HepG2 (cell line): Measurements from ENCODE around the gene FEM1B. TPM values are rescaled to one million over a fixed set of nuclear protein-coding genes. Genes with fewer than 3 reads are reported as not detected.

Source experiments
- BCL6 ChIP-seq: IDR thresholded peaks from 2 replicates; pipeline ENCODE4 v1.6.1; 2016; ENCODE audit warnings: missing genetic modification reagents, missing compliant biosample characterization
- IKZF1 ChIP-seq: fragments of 450-650 bp; IDR thresholded peaks from 2 replicates; pipeline ENCODE4 v1.7.1; 2016
- JARID2 ChIP-seq: sonication (generic); formaldehyde crosslinking; IDR thresholded peaks from 2 replicates; pipeline ENCODE4 v1.8.1; 2023; ENCODE audit warnings: missing genetic modification reagents, inconsistent platforms; ENCODE audit not compliant: insufficient replicate concordance
- KLF12 ChIP-seq: sonication (generic); formaldehyde crosslinking; IDR thresholded peaks from 2 replicates; pipeline ENCODE4 v1.4.0; 2020; ENCODE audit warnings: missing genetic modification reagents, borderline replicate concordance
- POLR2G ChIP-seq: fragments of 200-400 bp; formaldehyde crosslinking; IDR thresholded peaks from 2 replicates; pipeline ENCODE4 v1.6.1; 2018; ENCODE audit warnings: mild to moderate bottlenecking, low read depth, low read length, moderate library complexity
- PRPF4 ChIP-seq: fragments of 200-400 bp; formaldehyde crosslinking; IDR thresholded peaks from 2 replicates; pipeline ENCODE4 v1.6.1; 2016; ENCODE audit warnings: low read length, low read depth; ENCODE audit not compliant: poor library complexity, severe bottlenecking
- SOX5 ChIP-seq: IDR thresholded peaks from 2 replicates; pipeline ENCODE4 v1.6.1; 2016; ENCODE audit warnings: borderline replicate concordance
- THAP11 ChIP-seq: IDR thresholded peaks from 2 replicates; pipeline ENCODE4 v1.6.1; 2016; ENCODE audit warnings: missing biosample characterization, missing genetic modification reagents
- YEATS4 ChIP-seq: sonication (generic); formaldehyde crosslinking; IDR thresholded peaks from 2 replicates; pipeline ENCODE4 v1.4.0; 2020; ENCODE audit warnings: missing genetic modification reagents, borderline replicate concordance
- ZBTB1 ChIP-seq: sonication (generic); formaldehyde crosslinking; IDR thresholded peaks from 2 replicates; pipeline ENCODE4 v1.4.0; 2020; ENCODE audit warnings: missing genetic modification reagents, borderline replicate concordance
- ZBTB20 ChIP-seq: sonication (generic); formaldehyde crosslinking; IDR thresholded peaks from 2 replicates; pipeline ENCODE4 v1.8.1; 2023; ENCODE audit warnings: missing genetic modification reagents, low read depth, mild to moderate bottlenecking, borderline replicate concordance
- ZNF10 ChIP-seq: sonication (generic); formaldehyde crosslinking; IDR thresholded peaks from 2 replicates; pipeline ENCODE4 v1.4.0; 2020; ENCODE audit warnings: mild to moderate bottlenecking, low read depth, missing genetic modification reagents, borderline replicate concordance
- ZNF225 ChIP-seq: sonication (generic); formaldehyde crosslinking; IDR thresholded peaks from 2 replicates; pipeline ENCODE4 v1.4.0; 2020; ENCODE audit warnings: mild to moderate bottlenecking, missing genetic modification reagents
- ZNF446 ChIP-seq: sonication (generic); formaldehyde crosslinking; IDR thresholded peaks from 2 replicates; pipeline ENCODE4 v1.5.0; 2020; ENCODE audit warnings: mild to moderate bottlenecking, missing genetic modification reagents
- ZNF530 ChIP-seq: sonication (generic); formaldehyde crosslinking; IDR thresholded peaks from 2 replicates; pipeline ENCODE4 v1.5.0; 2020; ENCODE audit warnings: low read depth, mild to moderate bottlenecking, missing genetic modification reagents
- ZNF839 ChIP-seq: sonication (generic); formaldehyde crosslinking; IDR thresholded peaks from 2 replicates; pipeline ENCODE4 v1.4.0; 2020; ENCODE audit warnings: missing genetic modification reagents, mild to moderate bottlenecking, borderline replicate concordance
- ZSCAN25 ChIP-seq: sonication (generic); formaldehyde crosslinking; IDR thresholded peaks from 2 replicates; pipeline ENCODE4 v1.8.0; 2022; ENCODE audit warnings: mild to moderate bottlenecking, missing genetic modification reagents
- polyA plus RNA-seq, 8 experiments: library from polyadenylated mRNA; depleted of rRNA in 3 of 8; stranded (reverse) in 7 of 8; unstranded in 1 of 8; fragments of >200 nt; fragmentation: Illumina TruSeq in 4 of 8; extraction: Trizol in 4 of 8; gene quantifications; 2 replicates each; pipeline versions ENCODE4 v1.2.1 to v1.2.3, GENCODE V29; 2011 to 2016; ENCODE audit warnings: low read depth in 4 of 8, missing spikeins in 1 of 8, mixed read lengths in 1 of 8; ENCODE audit not compliant: insufficient read depth in 1 of 8
- total RNA-seq, 5 experiments: library from RNA; depleted of rRNA; stranded (reverse); fragments of >200 nt; fragmentation: Illumina TruSeq; extraction: Trizol; gene quantifications; 2 replicates each; pipeline ENCODE4 v1.2.3, GENCODE V29; 2016; ENCODE audit warnings: low read depth in 1 of 5
- TF ChIP-seq, protein P1 (sequence below): sonication (generic); formaldehyde crosslinking; IDR thresholded peaks from 2 replicates; pipeline ENCODE4 v1.9.0; 2021; ENCODE audit warnings: missing genetic modification reagents, borderline replicate concordance
- TF ChIP-seq, protein P2 (sequence below): sonication (generic); formaldehyde crosslinking; IDR thresholded peaks from 2 replicates; pipeline ENCODE4 v1.8.0; 2022; ENCODE audit warnings: missing genetic modification reagents, low read depth, mild to moderate bottlenecking, borderline replicate concordance
- TF ChIP-seq, protein P3 (sequence below): sonication (generic); formaldehyde crosslinking; IDR thresholded peaks from 2 replicates; pipeline ENCODE4 v1.8.0; 2022; ENCODE audit warnings: missing genetic modification reagents, mild to moderate bottlenecking, inconsistent platforms, borderline replicate concordance
- TF ChIP-seq, protein P4 (sequence below): sonication (generic); formaldehyde crosslinking; IDR thresholded peaks from 2 replicates; pipeline ENCODE4 v1.8.1; 2023; ENCODE audit warnings: mild to moderate bottlenecking, inconsistent platforms, moderate library complexity, missing genetic modification reagents, borderline replicate concordance
- TF ChIP-seq, protein P5 (sequence below): sonication (generic); formaldehyde crosslinking; IDR thresholded peaks from 2 replicates; pipeline ENCODE4 v1.5.1; 2020; ENCODE audit warnings: missing genetic modification reagents, mild to moderate bottlenecking, borderline replicate concordance

The FEM1B gene
- total and polyA plus RNA-seq, 2 of the 13 experiments (the other 11 are each of a cell fraction or from before 2014, with no cell fraction given) = 38.1 to 40.0 TPM

DNA sequence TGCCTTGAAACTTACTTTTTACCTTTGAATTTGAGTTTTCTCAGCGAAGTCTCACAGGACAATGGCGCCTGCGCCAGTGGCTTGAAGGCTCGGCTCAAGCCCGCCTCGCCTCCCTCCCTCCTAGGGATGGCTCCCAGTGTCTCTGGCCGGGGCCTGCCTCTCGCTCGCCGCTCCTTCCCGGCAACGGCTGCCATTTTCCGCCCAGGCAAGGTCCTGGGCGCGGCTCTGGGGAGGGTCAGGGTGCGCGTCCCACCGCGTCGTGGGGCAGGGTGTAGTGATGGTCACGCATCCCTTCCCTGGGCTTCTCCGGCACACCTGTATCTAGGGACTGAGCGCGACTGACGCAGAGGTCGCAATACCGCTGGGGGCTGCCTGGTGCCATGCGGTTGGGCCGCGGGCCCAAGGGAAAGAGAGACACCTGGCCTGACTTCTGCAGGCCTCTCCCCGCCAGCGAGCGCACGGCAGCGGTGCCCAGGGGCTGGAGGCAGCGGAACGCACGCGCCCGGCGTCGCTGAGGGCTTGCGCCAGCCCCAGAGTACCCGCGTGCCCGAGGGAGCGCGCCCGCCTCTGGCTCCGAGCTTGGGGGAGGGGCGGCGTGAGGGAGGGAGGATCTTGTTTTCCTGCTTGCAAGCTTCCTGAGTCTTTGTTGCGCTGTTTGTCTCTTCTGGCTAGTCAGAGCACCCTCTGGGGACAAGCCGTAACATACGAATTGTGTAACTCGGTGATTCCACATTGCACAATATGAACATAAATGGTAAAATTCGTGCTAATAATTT lies 20.7 kb upstream of the FEM1B start (continued):
- TF ChIP-seq, protein P1, sequence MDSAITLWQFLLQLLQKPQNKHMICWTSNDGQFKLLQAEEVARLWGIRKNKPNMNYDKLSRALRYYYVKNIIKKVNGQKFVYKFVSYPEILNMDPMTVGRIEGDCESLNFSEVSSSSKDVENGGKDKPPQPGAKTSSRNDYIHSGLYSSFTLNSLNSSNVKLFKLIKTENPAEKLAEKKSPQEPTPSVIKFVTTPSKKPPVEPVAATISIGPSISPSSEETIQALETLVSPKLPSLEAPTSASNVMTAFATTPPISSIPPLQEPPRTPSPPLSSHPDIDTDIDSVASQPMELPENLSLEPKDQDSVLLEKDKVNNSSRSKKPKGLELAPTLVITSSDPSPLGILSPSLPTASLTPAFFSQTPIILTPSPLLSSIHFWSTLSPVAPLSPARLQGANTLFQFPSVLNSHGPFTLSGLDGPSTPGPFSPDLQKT (CRISPR knock-in tag) = no peak
- TF ChIP-seq SOX5 (CRISPR knock-in tag) (peak; percentile 48; the same call in 1 of the 2 replicates), ZNF10 (CRISPR knock-in tag) (no peak), POLR2G (no peak), KLF12 (CRISPR knock-in tag) (0 out of 2 replicates have a peak, but pooled peaks have one; percentile 40), IKZF1 (no peak), THAP11 (CRISPR knock-in tag) (peak; percentile 47; the same call in 1 of the 2 replicates), ZNF446 (CRISPR knock-in tag) (no peak), ZBTB1 (CRISPR knock-in tag) (no peak), ZNF530 (CRISPR knock-in tag) (no peak), BCL6 (peak; percentile 40; the same call in 1 of the 2 replicates), PRPF4 (no peak), JARID2 (CRISPR knock-in tag) (no peak), ZNF839 (CRISPR knock-in tag) (peak; percentile 74; the same call in 1 of the 2 replicates), ZBTB20 (CRISPR knock-in tag) (no peak), ZSCAN25 (CRISPR knock-in tag) (no peak), ZNF225 (CRISPR knock-in tag) (no peak), YEATS4 (CRISPR knock-in tag) (no peak; the same call in 1 of the 2 replicates)
- TF ChIP-seq, protein P2, sequence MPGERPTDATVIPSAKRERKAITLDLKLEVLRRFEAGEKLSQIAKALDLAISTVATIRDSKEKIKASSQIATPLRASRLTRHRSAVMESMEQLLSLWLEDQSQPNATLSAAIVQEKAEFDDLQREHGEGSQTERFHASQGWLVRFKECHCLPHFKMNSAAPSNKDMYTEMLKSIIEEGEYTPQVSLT (CRISPR knock-in tag) = no peak
- TF ChIP-seq, protein P3, sequence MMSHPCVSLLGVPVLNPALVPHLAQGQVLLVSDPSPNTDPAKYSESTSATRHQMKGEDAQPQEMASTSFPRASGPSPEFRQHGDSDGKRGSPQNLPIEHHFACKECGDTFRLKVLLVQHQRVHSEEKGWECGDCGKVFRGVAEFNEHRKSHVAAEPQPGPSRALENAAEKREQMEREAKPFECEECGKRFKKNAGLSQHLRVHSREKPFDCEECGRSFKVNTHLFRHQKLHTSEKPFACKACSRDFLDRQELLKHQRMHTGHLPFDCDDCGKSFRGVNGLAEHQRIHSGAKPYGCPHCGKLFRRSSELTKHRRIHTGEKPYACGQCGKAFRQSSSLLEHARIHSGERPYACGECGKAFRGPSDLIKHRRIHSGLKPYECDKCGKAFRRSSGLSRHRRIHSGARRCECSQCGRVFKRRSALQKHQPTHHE (CRISPR knock-in tag) = no peak
- TF ChIP-seq, protein P4, sequence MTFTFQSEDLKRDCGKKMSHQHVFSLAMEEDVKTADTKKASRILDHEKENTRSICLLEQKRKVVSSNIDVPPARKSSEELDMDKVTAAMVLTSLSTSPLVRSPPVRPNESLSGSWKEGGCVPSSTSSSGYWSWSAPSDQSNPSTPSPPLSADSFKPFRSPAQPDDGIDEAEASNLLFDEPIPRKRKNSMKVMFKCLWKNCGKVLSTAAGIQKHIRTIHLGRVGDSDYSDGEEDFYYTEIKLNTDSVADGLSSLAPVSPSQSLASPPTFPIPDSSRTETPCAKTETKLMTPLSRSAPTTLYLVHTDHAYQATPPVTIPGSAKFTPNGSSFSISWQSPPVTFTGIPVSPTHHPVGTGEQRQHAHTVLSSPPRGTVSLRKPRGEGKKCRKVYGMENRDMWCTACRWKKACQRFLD (CRISPR knock-in tag) = no peak
- TF ChIP-seq, protein P5, sequence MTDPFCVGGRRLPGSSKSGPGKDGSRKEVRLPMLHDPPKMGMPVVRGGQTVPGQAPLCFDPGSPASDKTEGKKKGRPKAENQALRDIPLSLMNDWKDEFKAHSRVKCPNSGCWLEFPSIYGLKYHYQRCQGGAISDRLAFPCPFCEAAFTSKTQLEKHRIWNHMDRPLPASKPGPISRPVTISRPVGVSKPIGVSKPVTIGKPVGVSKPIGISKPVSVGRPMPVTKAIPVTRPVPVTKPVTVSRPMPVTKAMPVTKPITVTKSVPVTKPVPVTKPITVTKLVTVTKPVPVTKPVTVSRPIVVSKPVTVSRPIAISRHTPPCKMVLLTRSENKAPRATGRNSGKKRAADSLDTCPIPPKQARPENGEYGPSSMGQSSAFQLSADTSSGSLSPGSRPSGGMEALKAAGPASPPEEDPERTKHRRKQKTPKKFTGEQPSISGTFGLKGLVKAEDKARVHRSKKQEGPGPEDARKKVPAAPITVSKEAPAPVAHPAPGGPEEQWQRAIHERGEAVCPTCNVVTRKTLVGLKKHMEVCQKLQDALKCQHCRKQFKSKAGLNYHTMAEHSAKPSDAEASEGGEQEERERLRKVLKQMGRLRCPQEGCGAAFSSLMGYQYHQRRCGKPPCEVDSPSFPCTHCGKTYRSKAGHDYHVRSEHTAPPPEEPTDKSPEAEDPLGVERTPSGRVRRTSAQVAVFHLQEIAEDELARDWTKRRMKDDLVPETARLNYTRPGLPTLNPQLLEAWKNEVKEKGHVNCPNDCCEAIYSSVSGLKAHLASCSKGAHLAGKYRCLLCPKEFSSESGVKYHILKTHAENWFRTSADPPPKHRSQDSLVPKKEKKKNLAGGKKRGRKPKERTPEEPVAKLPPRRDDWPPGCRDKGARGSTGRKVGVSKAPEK (CRISPR knock-in tag) = no peak
